HepG2 (cell line): ENCODE results near the gene GDF15. TPM values are rescaled to one million over a fixed set of nuclear protein-coding genes. Genes with fewer than 3 reads are reported as not detected.

Source experiments
- ATAC-seq: fragments of 200-7000 bp; cut with Tn5 transposase; 3 replicates; pipeline ENCODE4 v1.9.1; 2020; ENCODE audit warnings: mild to moderate bottlenecking, moderate library complexity
- BruUV-seq: library from RNA; stranded (reverse); fragments of 400-500 nt; replicated peaks from 2 replicates; lab custom pipeline; 2021; lab: Mats Ljungman, UMichigan
- CTCF ChIA-PET: fragments of 300-600 bp; formaldehyde crosslinking; extraction: SDS; loops from one replicate; lab custom pipeline; 2021; ENCODE audit warnings: low total read pairs, inconsistent platforms, low intra/inter-chr PET ratio; lab: Yijun Ruan, JAX
- POLR2A ChIA-PET: fragments of 350-600 bp; sonication (Branson Sonifier 250); formaldehyde crosslinking; loops from one replicate; lab custom pipeline; 2020; ENCODE audit warnings: antibody characterized with exemption, inconsistent platforms; lab: Yijun Ruan, JAX
- DNase-seq: peaks from one replicate; pipeline ENCODE4 v3.0.0-alpha.2; 2015; ENCODE audit warnings: low spot score
- FAIRE-seq: peaks from 3 replicates; lab custom pipeline; 2011; peaks lifted over from hg19 to GRCh38; lab: Jason Lieb, UNC
- H2AFZ ChIP-seq: one replicate; pipeline ENCODE4 v1.6.1; 2011; ENCODE audit warnings: low read length, inconsistent platforms
- H3K27ac ChIP-seq: fragments of 300-600 bp; 3 replicates; pipeline ENCODE4 v1.8.0; 2011; ENCODE audit warnings: mixed run types, mild to moderate bottlenecking, mixed read lengths, low read length, inconsistent platforms; ENCODE audit not compliant: insufficient read depth; ENCODE audit errors: extremely low read length
- H3K27me3 ChIP-seq, 2 experiments: fragments of 200-600 bp in 1 of 2; 2 replicates in 1 of 2; 3 replicates in 1 of 2; pipeline versions ENCODE4 v1.6.0 to v1.8.0; 2011; ENCODE audit warnings: low read length in 2 of 2, mild to moderate bottlenecking in 2 of 2, moderate library complexity in 2 of 2, inconsistent platforms in 1 of 2; ENCODE audit not compliant: insufficient read depth in 2 of 2, control insufficient read depth in 1 of 2
- H3K36me3 ChIP-seq, 2 experiments: fragments of 200-600 bp in 1 of 2; replicated peaks in 1 of 2; 2 replicates in 1 of 2; 3 replicates in 1 of 2; pipeline versions ENCODE4 v1.5.1 to v1.8.0; 2011; ENCODE audit warnings: low read length in 2 of 2, inconsistent platforms in 1 of 2; ENCODE audit not compliant: insufficient read depth in 2 of 2, control insufficient read depth in 1 of 2
- H3K4me1 ChIP-seq: 2 replicates; pipeline ENCODE4 v1.5.1; 2012; ENCODE audit warnings: low read length, inconsistent platforms; ENCODE audit not compliant: insufficient read depth
- H3K4me2 ChIP-seq: 2 replicates; pipeline ENCODE4 v1.6.0; 2011; ENCODE audit warnings: low read depth, low read length, inconsistent platforms
- H3K4me3 ChIP-seq, 3 experiments: fragments of 200-600 bp in 1 of 3; sonication (generic), shearing (Covaris generic) in 1 of 3; replicated peaks in 1 of 3; 2 replicates each; pipeline ENCODE4 v1.5.1; 2011 to 2016; ENCODE audit warnings: low read length in 3 of 3, inconsistent platforms in 2 of 3, low read depth in 2 of 3, mild to moderate bottlenecking in 2 of 3, control low read depth in 1 of 3, mixed read lengths in 1 of 3; ENCODE audit not compliant: insufficient read depth in 1 of 3
- H3K79me2 ChIP-seq: one replicate; pipeline ENCODE4 v1.6.1; 2011; ENCODE audit warnings: low read length, inconsistent platforms; ENCODE audit not compliant: insufficient read depth
- H3K9ac ChIP-seq: 2 replicates; pipeline ENCODE4 v1.6.0; 2011; ENCODE audit warnings: mild to moderate bottlenecking, low read depth, low read length, inconsistent platforms; ENCODE audit not compliant: insufficient read depth
- H3K9me3 ChIP-seq: 2 replicates; pipeline ENCODE4 v1.5.1; 2012; ENCODE audit warnings: mild to moderate bottlenecking, low read length
- H4K20me1 ChIP-seq: 2 replicates; pipeline ENCODE4 v1.6.0; 2011; ENCODE audit warnings: inconsistent platforms, mild to moderate bottlenecking, low read length, moderate library complexity; ENCODE audit not compliant: insufficient read depth
- HDAC1 ChIP-seq: sonication (generic); formaldehyde crosslinking; IDR thresholded peaks from 2 replicates; pipeline ENCODE4 v1.5.1; 2020; ENCODE audit warnings: mild to moderate bottlenecking, missing genetic modification reagents
- PAF1 ChIP-seq: IDR thresholded peaks from 2 replicates; pipeline ENCODE4 v1.6.1; 2016; ENCODE audit warnings: missing genetic modification reagents, missing compliant biosample characterization
- ZNF430 ChIP-seq: sonication (generic); formaldehyde crosslinking; IDR thresholded peaks from 2 replicates; pipeline ENCODE4 v1.9.0; 2021; ENCODE audit warnings: mild to moderate bottlenecking, missing genetic modification reagents
- ZNF570 ChIP-seq: sonication (generic); formaldehyde crosslinking; IDR thresholded peaks from 2 replicates; pipeline ENCODE4 v1.4.0; 2020; ENCODE audit warnings: mild to moderate bottlenecking, missing genetic modification reagents, borderline replicate concordance
- ZNF605 ChIP-seq: sonication (generic); formaldehyde crosslinking; IDR thresholded peaks from 2 replicates; pipeline ENCODE4 v1.8.0; 2022; ENCODE audit warnings: mild to moderate bottlenecking, missing genetic modification reagents
- ZNF670 ChIP-seq: sonication (generic); formaldehyde crosslinking; IDR thresholded peaks from 2 replicates; pipeline ENCODE4 v1.8.0; 2022; ENCODE audit warnings: mild to moderate bottlenecking, missing genetic modification reagents, borderline replicate concordance
- ZNF773 ChIP-seq: sonication (generic); formaldehyde crosslinking; IDR thresholded peaks from 2 replicates; pipeline ENCODE4 v1.4.0; 2020; ENCODE audit warnings: missing genetic modification reagents, borderline replicate concordance
- in situ Hi-C: cut with HindIII; loops from 2 replicates; pipeline ENCODE4 v1.10.0; 2017; ENCODE audit warnings: low pct_unique_long_range_greater_than_20kb; ENCODE audit not compliant: extremely low pct_ligation_motif_present
- intact Hi-C: fragments of 100-400 bp; cut with micrococcal nuclease; formaldehyde crosslinking; loops from one replicate; pipeline ENCODE4 v1.10.0; 2022; ENCODE audit not compliant: unreplicated experiment
- polyA plus RNA-seq, 8 experiments: library from polyadenylated mRNA; depleted of rRNA in 3 of 8; stranded (reverse) in 7 of 8; unstranded in 1 of 8; fragments of >200 nt; fragmentation: Illumina TruSeq in 4 of 8; extraction: Trizol in 4 of 8; gene quantifications; 2 replicates each; pipeline versions ENCODE4 v1.2.1 to v1.2.3, GENCODE V29; 2011 to 2016; ENCODE audit warnings: low read depth in 4 of 8, missing spikeins in 1 of 8, mixed read lengths in 1 of 8; ENCODE audit not compliant: insufficient read depth in 1 of 8
- total RNA-seq, 5 experiments: library from RNA; depleted of rRNA; stranded (reverse); fragments of >200 nt; fragmentation: Illumina TruSeq; extraction: Trizol; gene quantifications; 2 replicates each; pipeline ENCODE4 v1.2.3, GENCODE V29; 2016; ENCODE audit warnings: low read depth in 1 of 5
- TF ChIP-seq, protein P1 (sequence below): sonication (generic); formaldehyde crosslinking; IDR thresholded peaks from 2 replicates; pipeline ENCODE4 v1.5.1; 2020; ENCODE audit warnings: mild to moderate bottlenecking, missing genetic modification reagents, borderline replicate concordance
- TF ChIP-seq, protein P2 (sequence below): sonication (generic); formaldehyde crosslinking; IDR thresholded peaks from 2 replicates; pipeline ENCODE4 v1.4.0; 2020; ENCODE audit warnings: missing genetic modification reagents, borderline replicate concordance
- TF ChIP-seq, protein P3 (sequence below): sonication (generic); formaldehyde crosslinking; IDR thresholded peaks from 2 replicates; pipeline ENCODE4 v1.4.0; 2020; ENCODE audit warnings: missing genetic modification reagents, borderline replicate concordance

GDF15 gene
- total and polyA plus RNA-seq, 2 of the 13 experiments (the other 11 are each of a cell fraction or from before 2014, with no cell fraction given), result 146 to 422 TPM

DNA sequence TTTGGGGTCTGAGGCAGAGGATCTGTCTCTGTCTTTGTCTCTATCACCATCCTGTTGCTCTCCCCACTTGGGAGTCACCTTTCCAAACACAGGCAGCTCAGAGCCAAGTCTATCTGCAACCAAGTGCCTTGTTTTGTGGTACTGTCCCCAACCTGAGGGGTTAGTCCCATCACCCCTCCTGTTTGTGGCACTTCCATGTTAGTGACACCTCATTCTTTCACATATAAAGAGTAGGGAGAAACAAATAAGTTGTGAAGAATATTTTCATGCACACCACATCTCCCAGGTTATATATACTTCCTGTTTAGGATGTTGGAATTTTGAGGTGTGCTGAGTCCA lies 3.7 kb downstream of the GDF15 start:
- Histone ChIP-seq H3K27ac (no peak overlapping the region), H3K36me3 (peaks cover 4 to 24% of the 10 kb centered on the region in 2 experiments; a peak in 4 of 5 replicates), H2AFZ (no peak overlapping the region), H3K4me2 (no peak overlapping the region), H3K9ac (no peak overlapping the region), H3K4me1 (peaks cover 28% of the 10 kb centered on the region), H3K79me2 (peaks cover 29% of the 10 kb centered on the region), H4K20me1 (peaks cover 42% of the 10 kb centered on the region), H3K4me3 (no peak overlapping the region), H3K27me3 (no peaks in the 10 kb centered on the region; a peak in 1 of 5 replicates), H3K9me3 (no peaks in the 10 kb centered on the region)
- in situ Hi-C loops (no loop called here), intact Hi-C loops (loop anchor here (5.0 kb wide), 1 partner anchor 42 kb away; no protein-coding TSS in a partner anchor)
- ChIA-PET CTCF (interaction anchor here (4.4 kb wide), 1 partner anchor 40 kb away, joined by 20 read pairs; no protein-coding TSS in a partner anchor), POLR2A (interaction anchor here (0.9 to 14.3 kb wide), 13 partner anchors 9 to 115 kb away, joined by 3 to 514 read pairs (median 6); partner anchors contain the start of genes IQCN and JUND)
- no peak; the same call in 2 of the 3 replicates for ATAC-seq
- DNase-seq, result no peak
- BruUV-seq, result no TSS peak
- no peak for FAIRE-seq
- 0 out of 2 replicates have a peak, but pooled peaks have one; percentile 28 for TF ChIP-seq HDAC1 (CRISPR knock-in tag)
- TF ChIP-seq ZNF570 (CRISPR knock-in tag), result no peak
- peak; percentile 98 for TF ChIP-seq PAF1 (CRISPR knock-in tag)
- 0 out of 2 replicates have a peak, but pooled peaks have one; percentile 1 for TF ChIP-seq ZNF605 (CRISPR knock-in tag)
- TF ChIP-seq, protein P1, sequence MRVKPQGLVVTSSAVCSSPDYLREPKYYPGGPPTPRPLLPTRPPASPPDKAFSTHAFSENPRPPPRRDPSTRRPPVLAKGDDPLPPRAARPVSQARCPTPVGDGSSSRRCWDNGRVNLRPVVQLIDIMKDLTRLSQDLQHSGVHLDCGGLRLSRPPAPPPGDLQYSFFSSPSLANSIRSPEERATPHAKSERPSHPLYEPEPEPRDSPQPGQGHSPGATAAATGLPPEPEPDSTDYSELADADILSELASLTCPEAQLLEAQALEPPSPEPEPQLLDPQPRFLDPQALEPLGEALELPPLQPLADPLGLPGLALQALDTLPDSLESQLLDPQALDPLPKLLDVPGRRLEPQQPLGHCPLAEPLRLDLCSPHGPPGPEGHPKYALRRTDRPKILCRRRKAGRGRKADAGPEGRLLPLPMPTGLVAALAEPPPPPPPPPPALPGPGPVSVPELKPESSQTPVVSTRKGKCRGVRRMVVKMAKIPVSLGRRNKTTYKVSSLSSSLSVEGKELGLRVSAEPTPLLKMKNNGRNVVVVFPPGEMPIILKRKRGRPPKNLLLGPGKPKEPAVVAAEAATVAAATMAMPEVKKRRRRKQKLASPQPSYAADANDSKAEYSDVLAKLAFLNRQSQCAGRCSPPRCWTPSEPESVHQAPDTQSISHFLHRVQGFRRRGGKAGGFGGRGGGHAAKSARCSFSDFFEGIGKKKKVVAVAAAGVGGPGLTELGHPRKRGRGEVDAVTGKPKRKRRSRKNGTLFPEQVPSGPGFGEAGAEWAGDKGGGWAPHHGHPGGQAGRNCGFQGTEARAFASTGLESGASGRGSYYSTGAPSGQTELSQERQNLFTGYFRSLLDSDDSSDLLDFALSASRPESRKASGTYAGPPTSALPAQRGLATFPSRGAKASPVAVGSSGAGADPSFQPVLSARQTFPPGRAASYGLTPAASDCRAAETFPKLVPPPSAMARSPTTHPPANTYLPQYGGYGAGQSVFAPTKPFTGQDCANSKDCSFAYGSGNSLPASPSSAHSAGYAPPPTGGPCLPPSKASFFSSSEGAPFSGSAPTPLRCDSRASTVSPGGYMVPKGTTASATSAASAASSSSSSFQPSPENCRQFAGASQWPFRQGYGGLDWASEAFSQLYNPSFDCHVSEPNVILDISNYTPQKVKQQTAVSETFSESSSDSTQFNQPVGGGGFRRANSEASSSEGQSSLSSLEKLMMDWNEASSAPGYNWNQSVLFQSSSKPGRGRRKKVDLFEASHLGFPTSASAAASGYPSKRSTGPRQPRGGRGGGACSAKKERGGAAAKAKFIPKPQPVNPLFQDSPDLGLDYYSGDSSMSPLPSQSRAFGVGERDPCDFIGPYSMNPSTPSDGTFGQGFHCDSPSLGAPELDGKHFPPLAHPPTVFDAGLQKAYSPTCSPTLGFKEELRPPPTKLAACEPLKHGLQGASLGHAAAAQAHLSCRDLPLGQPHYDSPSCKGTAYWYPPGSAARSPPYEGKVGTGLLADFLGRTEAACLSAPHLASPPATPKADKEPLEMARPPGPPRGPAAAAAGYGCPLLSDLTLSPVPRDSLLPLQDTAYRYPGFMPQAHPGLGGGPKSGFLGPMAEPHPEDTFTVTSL, result peak; percentile 66; the same call in 1 of the 2 replicates
- TF ChIP-seq ZNF670 (CRISPR knock-in tag), result no peak; the same call in none of the 2 replicates
- TF ChIP-seq, protein P2, sequence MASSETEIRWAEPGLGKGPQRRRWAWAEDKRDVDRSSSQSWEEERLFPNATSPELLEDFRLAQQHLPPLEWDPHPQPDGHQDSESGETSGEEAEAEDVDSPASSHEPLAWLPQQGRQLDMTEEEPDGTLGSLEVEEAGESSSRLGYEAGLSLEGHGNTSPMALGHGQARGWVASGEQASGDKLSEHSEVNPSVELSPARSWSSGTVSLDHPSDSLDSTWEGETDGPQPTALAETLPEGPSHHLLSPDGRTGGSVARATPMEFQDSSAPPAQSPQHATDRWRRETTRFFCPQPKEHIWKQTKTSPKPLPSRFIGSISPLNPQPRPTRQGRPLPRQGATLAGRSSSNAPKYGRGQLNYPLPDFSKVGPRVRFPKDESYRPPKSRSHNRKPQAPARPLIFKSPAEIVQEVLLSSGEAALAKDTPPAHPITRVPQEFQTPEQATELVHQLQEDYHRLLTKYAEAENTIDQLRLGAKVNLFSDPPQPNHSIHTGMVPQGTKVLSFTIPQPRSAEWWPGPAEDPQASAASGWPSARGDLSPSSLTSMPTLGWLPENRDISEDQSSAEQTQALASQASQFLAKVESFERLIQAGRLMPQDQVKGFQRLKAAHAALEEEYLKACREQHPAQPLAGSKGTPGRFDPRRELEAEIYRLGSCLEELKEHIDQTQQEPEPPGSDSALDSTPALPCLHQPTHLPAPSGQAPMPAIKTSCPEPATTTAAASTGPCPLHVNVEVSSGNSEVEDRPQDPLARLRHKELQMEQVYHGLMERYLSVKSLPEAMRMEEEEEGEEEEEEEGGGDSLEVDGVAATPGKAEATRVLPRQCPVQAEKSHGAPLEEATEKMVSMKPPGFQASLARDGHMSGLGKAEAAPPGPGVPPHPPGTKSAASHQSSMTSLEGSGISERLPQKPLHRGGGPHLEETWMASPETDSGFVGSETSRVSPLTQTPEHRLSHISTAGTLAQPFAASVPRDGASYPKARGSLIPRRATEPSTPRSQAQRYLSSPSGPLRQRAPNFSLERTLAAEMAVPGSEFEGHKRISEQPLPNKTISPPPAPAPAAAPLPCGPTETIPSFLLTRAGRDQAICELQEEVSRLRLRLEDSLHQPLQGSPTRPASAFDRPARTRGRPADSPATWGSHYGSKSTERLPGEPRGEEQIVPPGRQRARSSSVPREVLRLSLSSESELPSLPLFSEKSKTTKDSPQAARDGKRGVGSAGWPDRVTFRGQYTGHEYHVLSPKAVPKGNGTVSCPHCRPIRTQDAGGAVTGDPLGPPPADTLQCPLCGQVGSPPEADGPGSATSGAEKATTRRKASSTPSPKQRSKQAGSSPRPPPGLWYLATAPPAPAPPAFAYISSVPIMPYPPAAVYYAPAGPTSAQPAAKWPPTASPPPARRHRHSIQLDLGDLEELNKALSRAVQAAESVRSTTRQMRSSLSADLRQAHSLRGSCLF (CRISPR knock-in tag), result no peak
- peak; percentile 12; the same call in 1 of the 2 replicates for TF ChIP-seq ZNF430 (CRISPR knock-in tag)
- TF ChIP-seq, protein P3, sequence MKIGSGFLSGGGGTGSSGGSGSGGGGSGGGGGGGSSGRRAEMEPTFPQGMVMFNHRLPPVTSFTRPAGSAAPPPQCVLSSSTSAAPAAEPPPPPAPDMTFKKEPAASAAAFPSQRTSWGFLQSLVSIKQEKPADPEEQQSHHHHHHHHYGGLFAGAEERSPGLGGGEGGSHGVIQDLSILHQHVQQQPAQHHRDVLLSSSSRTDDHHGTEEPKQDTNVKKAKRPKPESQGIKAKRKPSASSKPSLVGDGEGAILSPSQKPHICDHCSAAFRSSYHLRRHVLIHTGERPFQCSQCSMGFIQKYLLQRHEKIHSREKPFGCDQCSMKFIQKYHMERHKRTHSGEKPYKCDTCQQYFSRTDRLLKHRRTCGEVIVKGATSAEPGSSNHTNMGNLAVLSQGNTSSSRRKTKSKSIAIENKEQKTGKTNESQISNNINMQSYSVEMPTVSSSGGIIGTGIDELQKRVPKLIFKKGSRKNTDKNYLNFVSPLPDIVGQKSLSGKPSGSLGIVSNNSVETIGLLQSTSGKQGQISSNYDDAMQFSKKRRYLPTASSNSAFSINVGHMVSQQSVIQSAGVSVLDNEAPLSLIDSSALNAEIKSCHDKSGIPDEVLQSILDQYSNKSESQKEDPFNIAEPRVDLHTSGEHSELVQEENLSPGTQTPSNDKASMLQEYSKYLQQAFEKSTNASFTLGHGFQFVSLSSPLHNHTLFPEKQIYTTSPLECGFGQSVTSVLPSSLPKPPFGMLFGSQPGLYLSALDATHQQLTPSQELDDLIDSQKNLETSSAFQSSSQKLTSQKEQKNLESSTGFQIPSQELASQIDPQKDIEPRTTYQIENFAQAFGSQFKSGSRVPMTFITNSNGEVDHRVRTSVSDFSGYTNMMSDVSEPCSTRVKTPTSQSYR (CRISPR knock-in tag), result no peak
- TF ChIP-seq ZNF773 (CRISPR knock-in tag), result peak; percentile 7; the same call in 1 of the 2 replicates
